Central memory CD8-positive, alpha-beta T cell (primary cell): Measurements from ENCODE around the gene RPA1.
"Not testable (repeated sequence)": the region's sequence is repeated elsewhere in the genome, so short reads cannot be mapped to it uniquely, and the experiment has no call there.

Experiments used
- ATAC-seq: fragments of 150-1000 bp; cut with Tn5 transposase; replicated peaks from 2 replicates; pipeline ENCODE4 v1.10.0; 2022; ENCODE audit warnings: mild to moderate bottlenecking, moderate FRiP score, moderate number of reproducible peaks; ENCODE audit not compliant: poor library complexity, severe bottlenecking; ENCODE audit errors: extremely low read depth
- DNase-seq, 2 donors: peaks; one replicate each; pipeline ENCODE4 v3.0.0; 2021; ENCODE audit warnings: low spot score in 2 of 2
- H3K27ac Mint-ChIP-seq: one replicate; pipeline ENCODE4 v1.8.0; 2022; ENCODE audit warnings: low read depth, mild to moderate bottlenecking, moderate library complexity, mixed read lengths
- H3K27me3 Mint-ChIP-seq: one replicate; pipeline ENCODE4 v1.8.0; 2022; ENCODE audit warnings: mixed read lengths
- H3K36me3 Mint-ChIP-seq: one replicate; pipeline ENCODE4 v1.8.0; 2022; ENCODE audit warnings: mild to moderate bottlenecking, moderate library complexity, mixed read lengths; ENCODE audit not compliant: insufficient read depth
- H3K4me1 Mint-ChIP-seq: one replicate; pipeline ENCODE4 v1.8.0; 2022; ENCODE audit warnings: mixed read lengths
- H3K4me3 Mint-ChIP-seq: one replicate; pipeline ENCODE4 v1.8.0; 2022; ENCODE audit warnings: mild to moderate bottlenecking, moderate library complexity, mixed read lengths
- H3K9me3 Mint-ChIP-seq: one replicate; pipeline ENCODE4 v1.8.0; 2022; ENCODE audit warnings: mixed read lengths

Gene RPA1

DNA sequence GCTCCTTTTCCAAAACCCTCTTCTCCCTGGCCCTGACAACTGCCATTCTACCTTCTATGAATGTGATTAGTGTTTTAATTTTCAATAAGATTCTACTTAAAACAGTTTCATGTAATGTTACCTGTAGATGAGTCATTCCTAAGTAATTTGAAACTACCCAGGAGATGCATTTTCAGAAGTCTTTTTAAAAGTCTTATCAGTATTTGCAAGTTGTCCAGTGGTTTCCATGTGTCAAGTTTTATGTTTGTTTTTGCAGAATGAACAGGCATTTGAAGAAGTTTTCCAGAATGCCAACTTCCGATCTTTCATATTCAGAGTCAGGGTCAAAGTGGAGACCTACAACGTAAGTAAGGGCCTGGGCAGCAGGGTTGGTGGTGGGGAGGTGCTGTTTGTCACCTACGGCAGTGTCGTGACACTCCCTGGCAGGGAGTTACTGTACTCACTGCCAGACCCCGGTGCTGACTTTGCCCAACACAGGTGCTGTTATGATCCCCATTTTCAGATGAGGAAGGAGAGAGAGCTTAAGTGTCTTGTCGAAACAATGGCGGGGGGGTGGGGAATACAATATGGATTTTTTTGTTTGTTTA lies 65.0 kb downstream of the RPA1 start:
- H3K27me3 Mint-ChIP-seq, result no peaks in the 10 kb centered on the region
- H3K9me3 Mint-ChIP-seq, result no peaks in the 10 kb centered on the region
- no peak for DNase-seq
- no peak overlapping the region for H3K4me3 Mint-ChIP-seq
- ATAC-seq, result no peak
- no peak overlapping the region for H3K27ac Mint-ChIP-seq
- peaks cover 13% of the 10 kb centered on the region for H3K4me1 Mint-ChIP-seq
- H3K36me3 Mint-ChIP-seq, result peaks cover 44% of the 10 kb centered on the region

GRCh38 chr17:1895479-1895878 lies 65.7 kb downstream of the RPA1 start:
- Mint-ChIP-seq H3K36me3 (peaks cover 46% of the 10 kb centered on the region), H3K4me1 (peaks cover 13% of the 10 kb centered on the region)
- not testable (repeated sequence) for H3K27ac Mint-ChIP-seq, H3K27me3 Mint-ChIP-seq, ATAC-seq, DNase-seq, H3K4me3 Mint-ChIP-seq, H3K9me3 Mint-ChIP-seq

DNA sequence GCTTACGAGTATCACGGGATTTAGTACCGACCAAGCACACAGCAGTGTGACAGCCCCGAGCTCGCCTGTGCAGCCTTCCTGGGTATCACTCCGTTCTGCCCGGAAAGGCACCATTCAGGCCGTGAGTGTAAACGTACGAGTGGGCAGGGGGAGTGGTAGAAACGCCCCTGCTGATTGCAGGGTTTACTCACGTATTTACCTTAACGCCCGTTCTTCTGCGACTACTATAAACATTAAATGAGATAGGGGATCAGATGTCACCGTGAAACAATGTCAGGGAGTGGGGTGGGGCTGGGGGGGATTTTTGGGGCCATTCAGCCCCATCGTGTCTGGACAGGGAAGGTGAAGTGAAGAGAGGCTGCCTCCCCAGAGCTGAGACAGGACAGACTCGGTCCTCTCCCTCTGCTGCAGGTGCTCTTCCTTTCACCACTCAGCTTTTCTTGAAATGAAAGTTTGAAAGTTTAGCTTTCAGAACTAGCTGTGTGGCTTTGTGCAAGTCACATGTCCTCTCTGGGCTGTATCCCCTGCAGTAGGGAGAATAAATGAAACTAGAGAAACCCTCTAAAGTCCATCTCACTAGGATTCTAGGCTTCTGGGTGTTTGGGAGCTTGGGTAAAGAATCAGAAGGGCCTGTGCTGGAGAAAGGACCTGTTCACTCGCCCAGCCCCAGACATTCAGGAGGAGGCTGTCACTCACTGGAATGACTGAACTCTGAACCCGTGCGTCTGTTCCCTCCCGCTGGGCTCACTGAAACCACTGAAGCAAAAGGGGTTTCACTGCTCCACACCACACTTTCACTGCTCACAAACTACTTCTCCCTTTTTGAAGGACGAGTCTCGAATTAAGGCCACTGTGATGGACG lies 66.7 kb downstream of the RPA1 start:
- no peak overlapping the region for H3K4me3 Mint-ChIP-seq
- H3K27me3 Mint-ChIP-seq, result no peaks in the 10 kb centered on the region
- H3K9me3 Mint-ChIP-seq, result no peaks in the 10 kb centered on the region
- H3K36me3 Mint-ChIP-seq, result peaks cover 38% of the 10 kb centered on the region
- H3K4me1 Mint-ChIP-seq, result peaks cover 3% of the 10 kb centered on the region
- no peak overlapping the region for H3K27ac Mint-ChIP-seq
- ATAC-seq, result no peak
- DNase-seq, result no peak

DNA sequence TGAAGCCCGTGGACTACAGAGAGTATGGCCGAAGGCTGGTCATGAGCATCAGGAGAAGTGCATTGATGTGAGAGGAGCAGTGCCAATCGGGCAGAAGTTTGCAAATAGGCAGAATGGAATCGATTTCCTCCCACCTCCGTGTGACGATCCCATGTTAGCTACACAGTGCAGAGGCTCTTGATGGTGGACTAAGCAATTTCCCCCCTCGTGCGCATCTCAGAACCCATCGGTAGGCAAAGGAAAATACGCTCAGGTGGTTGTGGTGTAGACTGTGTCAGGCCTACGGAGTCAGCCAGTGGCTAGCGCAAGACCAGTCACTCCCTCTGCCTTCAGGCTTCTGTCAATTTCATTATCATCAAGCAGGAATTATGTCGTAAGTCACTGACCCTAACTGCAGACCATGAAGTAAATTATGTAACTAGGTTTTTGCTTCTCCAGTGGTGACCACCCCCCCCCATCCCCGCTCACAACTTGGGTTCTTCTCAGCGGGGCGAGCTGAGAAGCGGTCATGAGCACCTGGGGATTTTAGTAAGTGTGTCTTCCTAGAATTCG lies 67.4 kb downstream of the RPA1 start:
- no peaks in the 10 kb centered on the region for H3K9me3 Mint-ChIP-seq
- H3K27me3 Mint-ChIP-seq, result no peaks in the 10 kb centered on the region
- no peaks in the 10 kb centered on the region for H3K4me1 Mint-ChIP-seq
- DNase-seq (no peak), ATAC-seq (no peak)
- H3K27ac Mint-ChIP-seq, result no peak overlapping the region
- H3K4me3 Mint-ChIP-seq, result no peak overlapping the region
- peaks cover 35% of the 10 kb centered on the region for H3K36me3 Mint-ChIP-seq

GRCh38 chr17:1898332-1898731 lies 68.5 kb downstream of the RPA1 start:
- DNase-seq (no peak), ATAC-seq (no peak)
- H3K4me1 Mint-ChIP-seq, result no peaks in the 10 kb centered on the region
- H3K36me3 Mint-ChIP-seq, result peaks cover 35% of the 10 kb centered on the region
- H3K27ac Mint-ChIP-seq, result no peak overlapping the region
- H3K4me3 Mint-ChIP-seq, result no peak overlapping the region
- no peaks in the 10 kb centered on the region for H3K27me3 Mint-ChIP-seq
- no peaks in the 10 kb centered on the region for H3K9me3 Mint-ChIP-seq

GRCh38 chr17:1898872-1899271 lies 69.1 kb downstream of the RPA1 start:
- H3K9me3 Mint-ChIP-seq, result no peaks in the 10 kb centered on the region
- ATAC-seq (no peak), DNase-seq (no peak)
- no peaks in the 10 kb centered on the region for H3K27me3 Mint-ChIP-seq
- no peak overlapping the region for H3K4me3 Mint-ChIP-seq
- H3K4me1 Mint-ChIP-seq, result no peaks in the 10 kb centered on the region
- H3K27ac Mint-ChIP-seq, result no peak overlapping the region
- peaks cover 33% of the 10 kb centered on the region for H3K36me3 Mint-ChIP-seq

DNA sequence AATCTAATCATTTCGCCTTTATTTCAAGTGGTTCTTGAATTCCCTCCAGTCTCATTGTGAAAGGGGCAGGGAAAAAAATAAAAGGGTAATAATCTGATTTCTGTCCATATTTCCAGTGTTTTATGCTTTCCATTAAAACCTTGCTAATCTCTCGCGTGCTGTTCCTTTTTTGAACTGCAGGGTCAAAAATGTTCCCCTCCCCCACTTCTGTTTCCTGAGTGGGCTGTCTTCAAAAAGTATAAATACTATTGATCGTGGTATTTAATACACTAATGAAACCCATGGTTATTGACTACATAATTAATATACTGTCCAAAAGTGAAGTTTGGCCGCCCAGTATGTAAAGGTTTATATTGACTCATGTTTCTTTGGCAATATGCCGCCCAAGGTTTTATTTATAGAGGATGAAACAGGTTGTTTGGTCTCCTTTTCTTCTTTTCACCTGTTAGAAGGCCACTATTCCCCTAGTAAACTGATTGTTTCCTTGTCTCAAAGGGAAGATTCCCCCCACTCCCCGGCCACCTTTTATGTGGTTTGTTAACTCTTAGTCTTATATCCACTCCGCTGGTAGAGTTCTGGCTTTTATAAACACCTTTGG lies 69.7 kb downstream of the RPA1 start:
- no peaks in the 10 kb centered on the region for H3K9me3 Mint-ChIP-seq

GRCh38 chr17:1904273-1905182 lies 74.7 kb downstream of the RPA1 start:
- Mint-ChIP-seq H3K27ac (no peak overlapping the region), H3K36me3 (peaks cover 4% of the 10 kb centered on the region), H3K4me1 (peaks cover 5% of the 10 kb centered on the region), H3K4me3 (no peak overlapping the region), H3K27me3 (peaks cover 39% of the 10 kb centered on the region), H3K9me3 (no peaks in the 10 kb centered on the region)
- ATAC-seq (no peak), DNase-seq (no peak)

More for the DNA sequence above, 69.7 kb downstream of the RPA1 start:
- ATAC-seq, result no peak
- Mint-ChIP-seq H3K4me1 (no peaks in the 10 kb centered on the region), H3K27me3 (no peaks in the 10 kb centered on the region), H3K36me3 (peaks cover 28% of the 10 kb centered on the region), H3K4me3 (no peak overlapping the region), H3K27ac (no peak overlapping the region)
- no peak for DNase-seq

DNA sequence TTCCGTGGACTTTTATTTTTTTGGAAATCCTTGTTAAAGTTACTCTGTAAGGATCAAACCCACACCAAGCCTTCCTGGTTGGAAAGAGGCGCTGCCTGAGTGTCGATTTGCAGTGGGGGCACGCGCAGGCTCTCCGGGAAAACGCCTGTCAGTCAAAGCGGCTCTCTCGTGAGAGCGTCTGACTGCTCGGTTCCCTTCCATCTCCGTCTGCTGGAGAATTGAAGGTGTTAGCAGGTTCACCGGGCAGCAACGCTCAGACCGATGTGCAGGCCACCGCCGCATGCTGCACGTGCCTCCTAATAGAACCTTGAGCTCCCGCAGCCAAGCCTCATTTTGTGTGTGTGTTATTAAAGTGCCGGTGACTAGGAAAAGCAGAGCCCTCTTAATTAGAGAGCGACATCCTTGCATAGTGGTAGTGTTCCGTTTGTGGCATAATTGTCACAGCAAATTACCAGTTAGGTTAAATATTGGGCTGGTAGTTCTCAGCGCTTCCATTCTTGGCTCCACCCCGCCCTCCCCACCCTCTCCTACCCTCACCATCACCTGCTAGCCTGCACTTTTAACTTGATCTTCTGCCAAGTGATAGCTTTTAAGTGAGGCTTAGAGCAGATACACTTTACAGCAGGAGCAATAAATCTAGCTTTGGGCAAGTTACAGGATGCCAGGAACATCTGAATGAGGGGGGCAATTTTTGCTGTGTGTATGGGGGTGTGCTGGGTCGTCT lies 75.5 kb downstream of the RPA1 start:
- ATAC-seq (no peak), DNase-seq (no peak)
- Mint-ChIP-seq H3K27me3 (peaks cover 47% of the 10 kb centered on the region), H3K9me3 (no peaks in the 10 kb centered on the region), H3K4me3 (no peak overlapping the region), H3K27ac (no peak overlapping the region), H3K4me1 (peaks cover 5% of the 10 kb centered on the region), H3K36me3 (no peaks in the 10 kb centered on the region)

- H3K27me3 Mint-ChIP-seq, result peaks cover 53% of the 10 kb centered on the region
- H3K9me3 Mint-ChIP-seq, result no peaks in the 10 kb centered on the region
- no peak for ATAC-seq
- H3K27ac Mint-ChIP-seq, result no peak overlapping the region
- H3K4me3 Mint-ChIP-seq, result no peak overlapping the region
- H3K4me1 Mint-ChIP-seq, result peaks cover 5% of the 10 kb centered on the region
- H3K36me3 Mint-ChIP-seq, result no peaks in the 10 kb centered on the region
- DNase-seq, result no peak
These were observed 76.9 kb downstream of the RPA1 start for GRCh38 chr17:1906662-1907101.

DNA sequence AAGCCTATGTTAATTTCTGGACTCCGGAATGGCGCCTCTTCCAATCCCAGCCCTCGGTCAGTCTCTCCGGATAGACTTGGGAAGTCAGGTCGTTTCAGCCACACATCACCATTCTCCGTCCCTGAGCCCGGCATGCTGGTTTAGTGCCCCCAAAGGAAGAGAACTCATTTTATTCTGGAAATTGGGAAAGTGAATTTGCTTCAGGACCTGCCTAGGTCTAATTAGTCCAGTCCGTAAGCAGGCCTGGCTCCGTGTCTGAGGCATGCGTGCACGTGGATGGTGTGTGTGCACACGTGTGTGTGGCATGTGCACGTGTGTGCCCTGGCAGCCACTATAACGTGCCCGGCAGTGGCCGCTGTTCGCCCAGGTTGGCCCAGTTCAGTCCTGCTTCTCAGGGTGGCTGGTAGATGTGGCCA lies 77.4 kb downstream of the RPA1 start:
- no peaks in the 10 kb centered on the region for H3K9me3 Mint-ChIP-seq
- H3K27ac Mint-ChIP-seq, result no peak overlapping the region
- H3K27me3 Mint-ChIP-seq, result peaks cover 58% of the 10 kb centered on the region
- no peak for DNase-seq
- H3K4me1 Mint-ChIP-seq, result peaks cover 5% of the 10 kb centered on the region
- ATAC-seq, result no peak
- no peak overlapping the region for H3K4me3 Mint-ChIP-seq
- no peaks in the 10 kb centered on the region for H3K36me3 Mint-ChIP-seq
